Ovary (tissue), 9 donors: ENCODE measurements around the gene GPATCH3. TPM values are rescaled to one million over a fixed set of nuclear protein-coding genes. Genes with fewer than 3 reads are reported as not detected.
"Not testable (repeated sequence)": the region's sequence is repeated elsewhere in the genome, so short reads cannot be mapped to it uniquely, and the experiment has no call there.

Experiments used
- DNase-seq, 5 donors: peaks; one replicate each; pipeline ENCODE4 v3.0.0-alpha.2; 2019 to 2020
- H3K27ac ChIP-seq, 2 donors: fragments of 200-600 bp; one replicate each; pipeline versions ENCODE4 v1.5.1 to v1.8.0; 2019 to 2022
- H3K27me3 ChIP-seq: fragments of 200-600 bp; one replicate; pipeline ENCODE4 v1.8.0; 2022
- H3K36me3 ChIP-seq: fragments of 200-600 bp; sonication (generic); one replicate; pipeline ENCODE4 v1.5.1; 2019
- H3K4me1 ChIP-seq: one replicate; pipeline ENCODE4 v1.8.1; 2013; ENCODE audit warnings: mild to moderate bottlenecking, moderate library complexity; ENCODE audit not compliant: insufficient read depth
- H3K4me3 ChIP-seq: fragments of 200-600 bp; sonication (generic); one replicate; pipeline ENCODE4 v1.5.1; 2017
- H3K9me3 ChIP-seq, 2 donors: fragments of 200-600 bp in 1 of 2; sonication (generic) in 1 of 2; one replicate each; pipeline versions ENCODE4 v1.5.1 to v1.8.1; 2013 to 2019; ENCODE audit warnings: mild to moderate bottlenecking in 1 of 2, moderate library complexity in 1 of 2
- CTCF ChIP-seq, 3 donors: fragments of 450-650 bp in 2 of 3; fragments of 200-600 bp in 1 of 3; IDR thresholded peaks; one replicate each; pipeline versions ENCODE4 v1.5.1 to v1.8.0; 2016 to 2022; ENCODE audit warnings: antibody characterized with exemption in 3 of 3, mild to moderate bottlenecking in 1 of 3
- EP300 ChIP-seq: sonication (generic); formaldehyde crosslinking; IDR thresholded peaks from one replicate; pipeline ENCODE4 v1.6.1; 2017; ENCODE audit warnings: antibody characterized with exemption
- POLR2A ChIP-seq: fragments of 450-650 bp; IDR thresholded peaks from one replicate; pipeline ENCODE4 v1.6.1; 2017; ENCODE audit warnings: antibody characterized with exemption, mild to moderate bottlenecking, moderate library complexity
- WGBS, 3 donors: extraction: QIAGEN DNeasy Blood & Tissue Kit in 1 of 3; methylation state at CpG; one replicate each; pipeline versions ENCODE4 v1.1.5 to v1.1.7; 2013 to 2017; 5-methylcytosine and 5-hydroxymethylcytosine counted together
- intact Hi-C, 4 donors: fragments of 100-400 bp; cut with DNase I; formaldehyde crosslinking; loops; one replicate each; pipeline versions ENCODE4 v1.11.0 to v1.15.1; 2022 to 2023
- polyA plus RNA-seq, 2 donors: library from polyadenylated mRNA; stranded (reverse); fragments of 200-250 nt in 1 of 2; fragments of 350-450 nt in 1 of 2; fragmentation: Illumina TruSeq in 1 of 2; extraction: RNeasy Lipid Tissue Mini Kit (QIAGEN cat#74804) in 1 of 2; gene quantifications; one replicate each; pipeline ENCODE4 v1.2.3, GENCODE V29; 2013 to 2014
- total RNA-seq, 7 donors: library from RNA; depleted of rRNA in 2 of 7; stranded (reverse); fragments of >200 nt in 2 of 7; fragmentation: NEBNext Ultra II Directional in 3 of 7; extraction: Animal tissue kit (Norgen Biotek cat#: 25700) in 3 of 7; gene quantifications; one replicate each; pipeline versions ENCODE4 v1.1.0 to v1.2.4, GENCODE V29; 2016 to 2023
- donor health status: DM: no; HTN: no; CAD: no; lungs with moderate emphysema.
- donor health status: DM: no; HTN: no; CAD: no.
- donor health status: Bipolar disorder and iron deficiency.
- donor health status: DM: yes; HTN: yes; CAD: no.
- donor health status: DM: no; HTN: no; CAD: no.
- donor health status: DM: yes; HTN: yes; CAD: no.

GPATCH3 gene
- total and polyA plus RNA-seq, 9 donors = 3.1 to 16.4 (median 11.2) TPM

- no peak for TF ChIP-seq EP300
- TF ChIP-seq CTCF (IDR thresholded peaks at IDR 0.05) = no peak
- TF ChIP-seq POLR2A = no peak
- intact Hi-C loops = no loop called here
- H3K36me3 ChIP-seq = no peaks in the 10 kb centered on the region
- H3K27me3 ChIP-seq = no peaks in the 10 kb centered on the region
- H3K27ac ChIP-seq = no peak overlapping the region
- no peak for DNase-seq
- no peaks in the 10 kb centered on the region for H3K4me1 ChIP-seq
- WGBS, 3 donors = 80 to 82% (median 81%) methylated on average over 5 of the region's 5 CpGs
- H3K4me3 ChIP-seq = no peak overlapping the region
- no peaks in the 10 kb centered on the region for H3K9me3 ChIP-seq
Observed at GRCh38 chr1:26882696-26883463, 17.4 kb downstream of the GPATCH3 start.

- H3K4me1 ChIP-seq, H3K4me3 ChIP-seq, H3K27me3 ChIP-seq, H3K27ac ChIP-seq, H3K9me3 ChIP-seq, intact Hi-C loops, H3K36me3 ChIP-seq, DNase-seq: not testable (repeated sequence)
- WGBS, 3 donors = 50 to 65% (median 61%) methylated on average over 6 of the region's 6 CpGs
Observed at GRCh38 chr1:26881611-26882010, 18.7 kb downstream of the GPATCH3 start.

GRCh38 chr1:26879793-26880192, 20.5 kb downstream of the GPATCH3 start:
- no peaks in the 10 kb centered on the region for H3K27me3 ChIP-seq
- intact Hi-C loops = loop anchor here in 3 of 4 donors (5.0 to 10.0 kb wide), 5 partner anchors 55 to 285 kb away; partner anchors contain the start of gene ZDHHC18 (in 1 of the 3)
- H3K4me3 ChIP-seq = no peak overlapping the region
- DNase-seq = no peak
- no peak for TF ChIP-seq CTCF (IDR thresholded peaks at IDR 0.05)
- no peak for TF ChIP-seq EP300
- no peak for TF ChIP-seq POLR2A
- H3K4me1 ChIP-seq = no peaks in the 10 kb centered on the region
- H3K36me3 ChIP-seq = no peaks in the 10 kb centered on the region
- no peak overlapping the region for H3K27ac ChIP-seq
- no peaks in the 10 kb centered on the region for H3K9me3 ChIP-seq
- WGBS, 3 donors = 82 to 89% (median 88%) methylated on average over 4 of the region's 4 CpGs

GRCh38 chr1:26877326-26877725, 22.9 kb downstream of the GPATCH3 start:
- no peaks in the 10 kb centered on the region for H3K36me3 ChIP-seq
- no peak overlapping the region for H3K4me3 ChIP-seq
- no peak for DNase-seq
- intact Hi-C loops = loop anchor here in 3 of 4 donors (5.0 to 10.0 kb wide), 5 partner anchors 53 to 283 kb away; partner anchors contain the start of gene ZDHHC18 (in 1 of the 3)
- no peaks in the 10 kb centered on the region for H3K9me3 ChIP-seq
- no peaks in the 10 kb centered on the region for H3K27me3 ChIP-seq
- no peaks in the 10 kb centered on the region for H3K4me1 ChIP-seq
- H3K27ac ChIP-seq = no peak overlapping the region
- TF ChIP-seq POLR2A (no peak), EP300 (no peak), CTCF (IDR thresholded peaks at IDR 0.05) (no peak)
- 82 to 88% (median 82%) methylated on average over 2 of the region's 2 CpGs for WGBS, 3 donors

- H3K27ac ChIP-seq = no peak overlapping the region
- no peaks in the 10 kb centered on the region for H3K9me3 ChIP-seq
- 64 to 70% (median 66%) methylated on average over 4 of the region's 4 CpGs for WGBS, 3 donors
- no peak for DNase-seq
- H3K4me1 ChIP-seq = no peaks in the 10 kb centered on the region
- intact Hi-C loops = loop anchor here in 3 of 4 donors (5.0 to 10.0 kb wide), 5 partner anchors 50 to 280 kb away; partner anchors contain the start of gene ZDHHC18 (in 1 of the 3)
- H3K36me3 ChIP-seq = no peaks in the 10 kb centered on the region
- H3K27me3 ChIP-seq = no peaks in the 10 kb centered on the region
- no peak overlapping the region for H3K4me3 ChIP-seq
- TF ChIP-seq EP300 (no peak), POLR2A (no peak), CTCF (IDR thresholded peaks at IDR 0.05) (no peak)
Observed at GRCh38 chr1:26874896-26875295, 25.4 kb downstream of the GPATCH3 start.

GRCh38 chr1:26873097-26873496, 27.2 kb downstream of the GPATCH3 start:
- H3K4me1 ChIP-seq, DNase-seq, H3K27me3 ChIP-seq, H3K27ac ChIP-seq, H3K4me3 ChIP-seq, H3K36me3 ChIP-seq, H3K9me3 ChIP-seq: not testable (repeated sequence)
- WGBS, 3 donors = 47 to 63% (median 50%) methylated on average over 2 of the region's 2 CpGs
- intact Hi-C loops = loop anchor here in 2 of 4 donors (10.0 kb wide), 2 partner anchors 48 to 278 kb away; partner anchors contain the start of gene ZDHHC18 (in 1 of the 2)
